ENCODE measurements around the gene ACTR3. TPM values are rescaled to one million over a fixed set of nuclear protein-coding genes. Genes with fewer than 3 reads are reported as not detected.

The ACTR3 gene
- total and polyA plus RNA-seq, 2 of the 8 experiments (the other 6 are each of a cell fraction or from before 2014, with no cell fraction given): 51.7 to 184 TPM

GRCh38 chr2:114011713-114012112, 121.8 kb downstream of the ACTR3 start:
- H4K5ac ChIP-seq (ENCODE audit: insufficient read length, low read depth, low read length): no peak overlapping the region
- H3K4ac ChIP-seq (replicated peaks; ENCODE audit: insufficient read length, low read depth, low read length): no peak overlapping the region
- no peaks in the 10 kb centered on the region for H3K4me1 ChIP-seq (replicated peaks in 1 of 4; ENCODE audit: control insufficient read depth in 3 of 4, insufficient read depth in 4 of 4, low read length in 3 of 4)
- no peaks in the 10 kb centered on the region for H3K79me2 ChIP-seq (ENCODE audit: control insufficient read depth in 1 of 2, insufficient read depth in 2 of 2, low read length in 2 of 2)
- no peak overlapping the region for H3K4me2 ChIP-seq (ENCODE audit: insufficient read depth in 1 of 2, low read depth in 2 of 2, low read length in 2 of 2)
- H3K27me3 ChIP-seq (replicated peaks in 1 of 4; ENCODE audit: control insufficient read depth in 3 of 4, extremely low read depth in 1 of 4, insufficient read depth in 3 of 4, low read length in 3 of 4): no peaks in the 10 kb centered on the region
- no peak overlapping the region for H3K56ac ChIP-seq (replicated peaks; ENCODE audit: insufficient read length, low read depth, low read length)
- no peaks in the 10 kb centered on the region for H3K23me2 ChIP-seq (ENCODE audit: low read depth, low read length)
- FAIRE-seq: no peak
- H4K20me1 ChIP-seq (replicated peaks in 1 of 2; ENCODE audit: control insufficient read depth in 1 of 2, insufficient read depth in 2 of 2, low read length in 2 of 2): no peaks in the 10 kb centered on the region
- ChIA-PET CTCF (ENCODE audit: partially characterized antibody) (interaction anchor here (1.4 kb wide), 1 partner anchor 539 kb away, joined by 4 read pairs; no protein-coding TSS in a partner anchor), POLR2A (ENCODE audit: partially characterized antibody) (no interaction called here)
- no peak overlapping the region for H2BK12ac ChIP-seq (ENCODE audit: low read depth, low read length)
- no peaks in the 10 kb centered on the region for H3K9me3 ChIP-seq (ENCODE audit: insufficient read depth in 2 of 2, low read depth in 1 of 2, low read length in 1 of 2)
- no peak overlapping the region for H2BK20ac ChIP-seq (ENCODE audit: low read length)
- H2BK15ac ChIP-seq (ENCODE audit: low read length): no peak overlapping the region
- no peak overlapping the region for H2BK120ac ChIP-seq (replicated peaks; ENCODE audit: low read depth, low read length)
- 57% methylated on average over 4 of the region's 4 CpGs; no CpG with 5 or more reads in 1 of the 2 experiments for WGBS, 2 experiments (ENCODE audit: extremely low coverage in 1 of 2, insufficient coverage in 1 of 2, insufficient read length in 1 of 2, insufficient replicate concordance in 2 of 2, low coverage in 1 of 2, low lambda C conversion rate in 2 of 2, missing lambda C conversion rate in 1 of 2)
- DNase-seq (ENCODE audit: low read depth in 1 of 2, low spot score in 2 of 2): no peak
- no peak overlapping the region for H3K27ac ChIP-seq (ENCODE audit: low read depth, low read length)
- H2AK5ac ChIP-seq (ENCODE audit: low read depth, low read length): no peak overlapping the region
- no peak overlapping the region for H2BK5ac ChIP-seq (ENCODE audit: low read depth, low read length)
- TF ChIP-seq RBBP5 (IDR thresholded peaks at IDR 0.05; ENCODE audit: borderline replicate concordance, low read depth, low read length): no peak
- TF ChIP-seq SAP30 (IDR thresholded peaks at IDR 0.05; ENCODE audit: insufficient read depth, insufficient replicate concordance, low read length): no peak
- no peak for TF ChIP-seq POU5F1 (IDR thresholded peaks at IDR 0.05; ENCODE audit: low read depth, low read length)
- no peak for TF ChIP-seq SP4 (IDR thresholded peaks at IDR 0.05; ENCODE audit: low read length)
- no peak for TF ChIP-seq ATF2 (IDR thresholded peaks at IDR 0.05; ENCODE audit: low read length)
- no peak for TF ChIP-seq SP2 (IDR thresholded peaks at IDR 0.05; ENCODE audit: low read length)
- TF ChIP-seq BACH1 (IDR thresholded peaks at IDR 0.05; ENCODE audit: low read length): no peak
- no peak for TF ChIP-seq KDM5A (IDR thresholded peaks at IDR 0.05; ENCODE audit: low read length)
- no peak for TF ChIP-seq JUND (IDR thresholded peaks at IDR 0.05; ENCODE audit: low read length)
- H3K23ac ChIP-seq (ENCODE audit: insufficient read length): no peak overlapping the region
- H3K14ac ChIP-seq (ENCODE audit: insufficient read length): no peak overlapping the region
- no peak overlapping the region for H4K91ac ChIP-seq (replicated peaks; ENCODE audit: insufficient read length, low read length)
- no peaks in the 10 kb centered on the region for H3K36me3 ChIP-seq (ENCODE audit: control insufficient read depth in 2 of 4, insufficient read depth in 4 of 4, low read length in 3 of 4)
- no peak overlapping the region for H3K18ac ChIP-seq (ENCODE audit: extremely low read depth, low read length)
- H2AFZ ChIP-seq (ENCODE audit: low read length): no peak overlapping the region
- no peak overlapping the region for H4K8ac ChIP-seq (ENCODE audit: extremely low read depth, insufficient read depth, low read length)
- H3K79me1 ChIP-seq (ENCODE audit: low read depth, low read length): no peaks in the 10 kb centered on the region
- H3K9ac ChIP-seq (replicated peaks in 1 of 4; ENCODE audit: extremely low read depth in 1 of 4, low read depth in 3 of 4, low read length in 3 of 4): no peak overlapping the region
- H3K4me3 ChIP-seq (ENCODE audit: extremely low read depth in 1 of 4, insufficient read depth in 2 of 4, low read depth in 3 of 4, low read length in 4 of 4): no peak overlapping the region
